Measurements from ENCODE around the gene GSC2.

GSC2 gene

DNA sequence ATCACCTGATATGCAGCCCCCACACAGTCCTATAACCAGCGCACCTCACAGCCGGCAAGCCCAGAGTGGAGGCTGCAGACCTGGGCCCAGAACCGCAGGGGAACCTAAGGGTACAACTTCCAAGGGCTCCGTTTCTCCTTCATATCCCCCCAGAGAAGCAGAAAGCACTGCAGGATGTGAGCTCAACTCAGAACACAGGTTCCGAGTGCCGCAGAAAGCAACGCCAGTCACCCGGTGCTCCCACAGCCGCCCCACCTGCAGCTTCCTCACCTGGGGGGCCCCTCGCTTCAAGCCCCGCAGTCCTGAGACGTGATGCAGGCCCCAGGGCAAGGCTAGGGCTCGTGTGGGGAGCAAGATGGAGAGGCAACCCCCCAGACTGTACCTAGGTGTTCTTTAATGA lies 16.5 kb downstream of the GSC2 start:
- no peak for DNase-seq (ENCODE audit: low read depth)

DNA sequence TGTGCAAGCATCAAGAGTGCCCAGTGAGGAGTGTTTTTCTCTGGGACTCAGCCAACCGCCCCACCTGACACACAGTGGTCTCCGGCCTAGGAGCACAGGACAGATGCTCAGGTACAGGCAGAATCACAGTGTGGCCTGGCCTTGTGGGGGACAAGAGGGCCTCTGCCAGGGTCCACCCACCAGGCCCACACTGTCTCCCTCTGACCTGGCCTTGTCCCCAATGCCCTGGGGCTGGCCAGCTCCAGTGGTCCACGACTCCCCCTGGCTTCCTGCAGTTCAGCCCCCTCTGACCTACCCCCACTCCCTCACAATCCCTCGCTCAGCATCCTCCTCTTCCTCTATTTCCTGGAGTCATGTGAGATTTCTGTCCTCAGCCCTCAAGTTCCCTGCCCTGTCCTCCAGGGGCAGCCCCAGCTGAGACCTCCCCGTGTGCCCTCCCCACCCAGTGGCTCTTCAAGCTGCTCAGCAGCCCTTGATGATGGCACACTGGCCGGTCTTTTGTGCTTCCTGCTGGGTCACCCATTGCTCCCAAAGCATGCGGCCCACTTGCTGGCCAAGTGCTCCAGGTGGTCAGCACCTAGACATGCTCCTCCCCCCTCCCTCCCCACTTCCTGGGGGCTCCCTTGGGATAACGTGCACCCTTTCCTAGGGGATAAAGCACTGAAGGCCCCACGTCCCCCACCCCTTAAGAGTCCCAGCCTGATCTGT lies 17.2 kb downstream of the GSC2 start:
- DNase-seq (ENCODE audit: low read depth), result no peak

DNA sequence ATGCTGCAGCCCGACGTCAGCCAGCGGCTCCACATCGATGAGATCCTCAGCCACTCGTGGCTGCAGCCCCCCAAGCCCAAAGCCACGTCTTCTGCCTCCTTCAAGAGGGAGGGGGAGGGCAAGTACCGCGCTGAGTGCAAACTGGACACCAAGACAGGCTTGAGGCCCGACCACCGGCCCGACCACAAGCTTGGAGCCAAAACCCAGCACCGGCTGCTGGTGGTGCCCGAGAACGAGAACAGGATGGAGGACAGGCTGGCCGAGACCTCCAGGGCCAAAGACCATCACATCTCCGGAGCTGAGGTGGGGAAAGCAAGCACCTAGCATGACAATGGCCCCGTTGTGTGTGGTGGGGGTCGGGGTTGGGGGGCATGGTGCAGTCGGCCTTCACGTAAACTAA lies 17.9 kb downstream of the GSC2 start:
- no peak for DNase-seq (ENCODE audit: low read depth)

DNA sequence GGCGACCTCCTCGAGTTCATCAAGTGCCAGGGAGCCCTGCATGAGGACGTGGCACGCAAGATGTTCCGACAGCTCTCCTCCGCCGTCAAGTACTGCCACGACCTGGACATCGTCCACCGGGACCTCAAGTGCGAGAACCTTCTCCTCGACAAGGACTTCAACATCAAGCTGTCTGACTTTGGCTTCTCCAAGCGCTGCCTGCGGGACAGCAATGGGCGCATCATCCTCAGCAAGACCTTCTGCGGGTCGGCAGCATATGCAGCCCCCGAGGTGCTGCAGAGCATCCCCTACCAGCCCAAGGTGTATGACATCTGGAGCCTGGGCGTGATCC lies 18.4 kb downstream of the GSC2 start:
- no peak for DNase-seq (ENCODE audit: low read depth)

DNA sequence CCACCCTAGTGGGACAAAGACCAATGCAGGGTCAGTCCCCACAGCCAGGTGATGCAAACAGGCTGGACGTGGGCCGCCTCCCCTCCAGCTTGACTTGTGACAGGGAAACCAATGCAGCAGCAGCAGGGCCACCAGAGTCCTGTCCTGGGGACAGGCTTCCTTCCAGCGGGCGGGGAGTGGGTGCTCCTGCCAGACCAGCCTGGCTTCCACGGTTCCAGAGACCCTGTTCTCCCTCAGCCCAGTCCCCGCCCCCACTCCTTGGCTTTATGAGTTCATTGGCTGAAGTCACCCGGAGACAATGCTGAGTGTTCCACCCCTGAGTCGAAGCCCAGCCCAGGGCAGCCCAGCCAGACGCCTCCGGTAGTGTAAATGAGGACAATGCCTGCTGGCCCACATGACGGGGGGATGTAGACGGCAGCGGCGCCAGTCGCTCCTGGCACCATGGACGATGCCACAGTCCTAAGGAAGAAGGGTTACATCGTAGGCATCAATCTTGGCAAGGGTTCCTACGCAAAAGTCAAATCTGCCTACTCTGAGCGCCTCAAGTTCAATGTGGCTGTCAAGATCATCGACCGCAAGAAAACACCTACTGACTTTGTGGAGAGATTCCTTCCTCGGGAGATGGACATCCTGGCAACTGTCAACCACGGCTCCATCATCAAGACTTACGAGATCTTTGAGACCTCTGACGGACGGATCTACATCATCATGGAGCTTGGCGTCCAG lies 19.0 kb downstream of the GSC2 start, which contains the start of gene TSSK2:
Gene TSSK2 (plus strand): TSS at position 350 of the 726 bp plus-strand sequence. CDS start 92 bp downstream, at position 442.
- DNase-seq (ENCODE audit: low read depth), result no peak

DNA sequence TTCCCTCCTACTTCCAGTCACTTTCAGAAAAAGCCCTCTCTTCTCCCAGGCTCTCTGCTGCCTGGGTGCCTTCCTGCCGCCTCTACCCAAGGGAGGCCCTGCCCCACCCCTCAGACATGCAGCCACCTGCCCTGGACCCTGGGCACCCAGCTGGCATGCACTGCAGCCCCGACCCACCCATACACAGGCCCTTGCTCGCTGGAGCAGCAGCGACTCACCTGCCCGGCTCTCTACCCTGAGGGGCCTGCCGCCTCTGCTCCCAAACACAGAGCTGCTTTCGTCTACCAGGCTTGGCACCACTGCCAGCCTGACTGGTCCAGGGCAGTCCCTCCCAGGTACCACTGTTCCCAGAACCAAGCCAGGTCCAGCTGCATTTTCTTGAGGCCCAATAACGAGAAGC lies 20.2 kb downstream of the GSC2 start:
- no peak for DNase-seq (ENCODE audit: low read depth)

DNA sequence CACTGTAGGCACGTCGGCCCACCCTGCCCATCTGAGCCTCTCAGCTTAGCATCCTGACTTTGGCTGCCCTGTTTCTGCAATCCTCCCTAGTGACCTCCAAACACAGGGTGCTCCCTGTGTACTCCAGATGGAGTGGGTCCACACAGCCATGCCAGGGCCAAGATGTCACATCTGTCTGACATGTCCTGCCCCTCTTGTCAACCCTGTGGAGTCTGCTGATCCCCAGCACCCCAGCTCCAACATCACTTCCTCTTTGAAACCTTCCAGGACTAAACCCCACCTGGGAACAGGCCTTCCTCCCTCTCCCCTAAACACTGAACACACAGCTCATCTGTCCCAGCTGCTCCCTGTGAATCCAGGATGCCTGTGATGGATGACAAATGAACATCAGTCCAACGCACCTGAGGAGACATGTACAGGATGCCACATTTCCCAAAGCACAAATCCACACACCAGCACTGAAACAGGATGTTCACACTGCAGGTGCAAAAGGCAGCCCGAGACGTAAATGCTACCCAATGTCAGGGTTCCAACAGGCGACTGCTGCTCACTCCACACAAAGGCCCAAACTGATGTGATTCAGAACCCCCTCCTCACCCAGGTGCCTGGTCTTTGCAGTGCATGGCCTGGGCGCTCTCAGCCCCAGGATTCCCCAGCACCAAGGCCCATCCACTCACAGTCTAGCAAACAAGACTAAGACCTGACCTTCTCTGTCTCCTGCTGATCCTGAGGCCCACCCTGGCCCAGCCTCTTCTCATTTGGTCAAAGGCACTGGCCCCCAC lies 21.0 kb downstream of the GSC2 start:
- DNase-seq (ENCODE audit: low read depth), result no peak

DNA sequence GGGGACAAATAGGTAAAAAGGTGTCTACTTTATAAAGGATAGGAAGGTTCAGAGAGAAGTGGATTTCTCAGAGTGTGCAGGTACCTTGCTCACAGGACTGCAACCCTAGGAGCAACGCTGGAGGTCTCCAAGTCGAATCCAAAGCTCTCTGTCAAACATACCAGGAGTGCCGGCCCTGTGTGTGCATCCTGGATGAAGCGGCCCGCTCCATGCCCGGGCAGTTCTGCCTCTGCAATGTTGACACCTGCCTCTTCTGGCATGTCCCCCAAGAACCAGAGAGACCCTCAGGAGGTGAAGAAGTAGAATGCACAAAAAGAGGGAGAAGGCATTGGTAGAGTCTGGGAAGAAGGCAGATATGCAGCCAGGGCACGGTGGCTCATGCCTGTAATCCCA lies 22.1 kb downstream of the GSC2 start:
- no peak for DNase-seq (ENCODE audit: low read depth)

DNA sequence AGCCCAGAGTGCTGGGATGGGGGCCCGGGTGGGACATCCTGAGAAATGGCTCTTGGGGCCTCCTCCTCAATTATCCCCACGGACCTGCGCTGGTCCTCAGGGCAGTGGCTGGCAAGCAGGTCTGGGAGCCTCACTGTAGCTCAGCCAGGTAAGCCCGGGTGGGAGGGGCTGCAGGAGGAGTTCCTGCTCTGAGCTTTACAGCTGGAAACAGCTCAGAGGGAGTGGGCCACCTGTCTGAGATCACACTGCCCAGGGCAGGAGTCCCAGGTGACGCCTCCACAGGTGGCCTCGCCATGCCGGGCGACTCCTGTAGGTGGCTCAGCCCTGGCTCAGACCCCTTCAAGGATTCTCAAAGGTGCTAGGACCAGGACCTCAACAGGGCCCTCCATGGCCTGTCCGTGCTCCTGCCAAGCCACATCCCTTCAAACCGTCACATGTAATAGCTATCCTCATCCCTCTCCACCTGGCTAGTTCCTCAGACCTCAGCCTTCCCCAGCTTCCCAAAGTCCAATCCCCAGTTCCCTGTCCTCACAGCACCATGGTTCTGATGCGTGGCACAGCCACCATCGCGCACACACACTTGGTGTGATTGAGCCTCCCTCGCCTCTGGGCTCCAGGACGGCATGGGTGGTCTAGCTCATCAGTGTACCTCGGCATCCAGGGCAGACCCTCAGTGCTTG lies 22.6 kb downstream of the GSC2 start:
- no peak for DNase-seq (ENCODE audit: low read depth)

DNA sequence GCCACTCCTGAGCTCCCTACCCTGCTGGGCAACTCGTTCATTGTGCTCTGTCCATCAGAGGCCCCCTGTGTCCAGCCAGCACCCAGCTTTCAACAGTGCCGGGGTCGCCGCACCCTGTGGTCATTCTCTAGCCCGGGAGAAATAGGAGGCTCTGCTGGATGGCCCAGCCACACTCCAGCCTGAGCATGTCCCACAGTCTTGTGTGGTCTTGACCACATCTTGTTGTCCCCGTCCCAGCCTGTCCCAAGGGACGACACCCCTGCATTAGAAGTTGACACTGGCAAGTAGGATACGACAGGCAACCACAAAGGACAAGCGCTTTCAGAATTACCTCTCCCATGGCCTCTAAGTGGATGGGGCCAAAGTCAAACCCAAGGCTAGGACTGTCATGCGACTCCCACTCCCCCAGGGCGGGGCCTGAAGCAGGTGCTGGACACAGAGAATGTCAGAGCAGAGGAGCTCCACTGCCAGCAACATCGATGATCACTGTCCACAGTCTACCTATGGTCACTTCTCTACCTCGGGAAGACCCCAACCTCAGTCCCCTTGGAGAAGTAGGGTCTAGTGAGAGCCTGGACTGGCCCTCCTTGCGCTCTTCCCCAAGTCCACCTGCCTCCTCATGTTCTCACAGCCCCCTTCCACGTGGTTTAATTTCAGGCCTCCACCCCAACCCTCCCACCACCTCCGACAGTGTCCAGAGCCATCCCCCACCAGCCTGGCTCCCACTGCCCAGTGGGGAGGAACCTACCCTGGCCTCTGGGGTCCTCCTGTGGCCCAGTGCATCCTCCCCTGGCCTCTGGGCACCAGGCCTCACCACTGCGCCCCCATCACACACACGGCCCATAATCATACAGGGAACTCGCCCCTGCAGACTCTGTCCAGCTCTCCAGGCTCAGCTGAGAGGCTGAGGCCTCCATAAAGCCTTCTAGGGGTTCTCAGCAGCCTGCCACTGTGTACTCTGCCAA lies 23.5 kb downstream of the GSC2 start:
- DNase-seq (ENCODE audit: low read depth), result no peak

DNA sequence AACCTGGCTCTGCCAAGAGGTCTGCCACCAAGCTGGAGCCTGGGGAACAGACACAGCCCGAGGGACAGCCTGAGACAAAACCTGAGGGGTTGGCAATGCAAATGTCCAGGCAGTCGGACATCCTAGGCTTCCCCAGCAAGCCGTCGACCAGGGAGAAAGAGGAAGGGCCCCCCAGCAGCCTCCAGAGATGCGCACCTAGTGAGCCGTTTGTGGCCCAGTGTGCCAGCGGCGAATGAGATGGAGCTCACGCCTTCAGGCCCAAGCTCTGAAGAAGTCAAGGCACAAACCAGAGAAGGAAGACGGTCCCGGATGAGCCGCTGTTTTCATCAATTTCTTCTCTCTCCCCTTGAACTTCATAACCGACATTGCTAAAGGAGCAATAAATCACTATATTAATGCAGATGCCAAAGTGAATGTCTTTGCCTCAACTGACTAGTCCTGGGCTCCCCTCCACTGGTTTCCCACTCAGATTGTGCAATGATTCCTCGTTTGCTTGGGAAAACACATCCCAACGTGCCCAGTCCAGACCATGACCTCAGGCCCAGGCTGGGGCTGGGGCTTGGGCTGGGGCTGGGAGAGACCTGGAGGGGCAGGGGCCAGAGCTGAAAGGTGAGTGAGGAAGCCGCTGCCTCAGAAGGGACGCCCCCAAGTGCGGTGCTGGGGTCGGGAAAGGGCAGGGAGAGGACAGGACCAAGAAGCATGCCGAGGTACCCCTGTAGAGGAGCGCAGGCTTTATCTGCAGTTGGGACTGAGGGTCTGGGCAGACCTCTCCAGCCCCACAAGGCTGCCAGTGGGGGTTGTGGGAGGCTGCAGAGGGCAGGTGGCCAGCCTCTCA lies 24.4 kb downstream of the GSC2 start:
- no peak for DNase-seq (ENCODE audit: low read depth)

DNA sequence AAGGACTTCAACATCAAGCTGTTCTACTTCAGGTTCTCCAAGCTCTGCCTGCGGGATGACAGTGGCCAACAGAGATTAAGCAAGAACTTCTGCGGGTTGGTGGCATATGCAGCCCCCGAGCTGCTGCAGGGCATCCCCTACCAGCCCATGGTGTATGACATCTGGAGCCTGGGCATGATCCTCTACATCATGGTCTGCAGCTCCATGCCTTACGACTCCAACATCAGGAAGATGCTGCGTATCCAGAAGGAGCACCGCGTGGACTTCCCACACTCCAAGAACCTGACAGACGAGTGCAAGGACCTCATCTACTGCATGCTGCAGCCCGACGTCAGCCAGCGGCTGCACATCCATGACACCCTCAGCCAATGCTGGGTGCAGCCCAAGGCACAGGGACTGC lies 25.1 kb downstream of the GSC2 start:
- no peak for DNase-seq (ENCODE audit: low read depth)

DNA sequence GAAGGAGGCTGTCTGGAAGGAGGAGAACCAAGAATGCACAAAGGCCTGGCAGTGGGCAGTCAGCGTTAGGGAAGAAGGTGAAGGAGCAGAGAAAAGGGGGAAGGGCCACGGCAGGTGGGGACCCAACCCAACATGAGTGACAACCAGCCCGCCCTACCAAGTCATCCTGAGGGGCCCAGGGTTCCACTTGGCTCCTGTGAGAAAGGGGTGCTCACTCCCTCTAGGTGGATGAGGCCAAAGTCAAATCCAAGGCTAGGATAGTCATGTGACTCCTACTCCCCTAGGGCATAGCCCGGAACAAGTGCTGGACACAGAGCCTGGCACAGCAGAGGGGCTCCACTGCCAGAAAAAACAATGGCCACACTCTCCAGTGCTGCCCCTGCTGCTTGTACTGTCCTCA lies 25.7 kb downstream of the GSC2 start:
- no peak for DNase-seq (ENCODE audit: low read depth)

DNA sequence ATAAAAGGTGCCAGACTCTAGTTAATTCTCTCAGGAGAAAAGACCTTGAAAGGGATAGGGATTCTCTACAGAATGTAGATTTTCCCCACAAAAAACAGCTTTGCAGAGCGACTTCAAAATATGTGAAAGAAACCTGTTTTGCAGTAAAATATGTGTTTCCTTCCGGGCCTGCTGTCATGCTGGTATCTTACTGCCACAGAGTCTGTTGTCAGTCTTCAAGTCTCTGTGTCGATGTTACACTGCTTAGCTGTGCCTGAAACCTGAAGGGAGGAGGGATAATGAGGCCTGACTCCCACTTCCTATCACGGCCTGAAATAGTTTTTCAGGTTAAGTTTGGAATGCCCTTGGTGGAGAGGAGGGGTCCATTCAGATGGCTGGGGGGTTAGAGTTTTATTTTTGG lies 26.2 kb downstream of the GSC2 start:
- no peak for DNase-seq (ENCODE audit: low read depth)

DNA sequence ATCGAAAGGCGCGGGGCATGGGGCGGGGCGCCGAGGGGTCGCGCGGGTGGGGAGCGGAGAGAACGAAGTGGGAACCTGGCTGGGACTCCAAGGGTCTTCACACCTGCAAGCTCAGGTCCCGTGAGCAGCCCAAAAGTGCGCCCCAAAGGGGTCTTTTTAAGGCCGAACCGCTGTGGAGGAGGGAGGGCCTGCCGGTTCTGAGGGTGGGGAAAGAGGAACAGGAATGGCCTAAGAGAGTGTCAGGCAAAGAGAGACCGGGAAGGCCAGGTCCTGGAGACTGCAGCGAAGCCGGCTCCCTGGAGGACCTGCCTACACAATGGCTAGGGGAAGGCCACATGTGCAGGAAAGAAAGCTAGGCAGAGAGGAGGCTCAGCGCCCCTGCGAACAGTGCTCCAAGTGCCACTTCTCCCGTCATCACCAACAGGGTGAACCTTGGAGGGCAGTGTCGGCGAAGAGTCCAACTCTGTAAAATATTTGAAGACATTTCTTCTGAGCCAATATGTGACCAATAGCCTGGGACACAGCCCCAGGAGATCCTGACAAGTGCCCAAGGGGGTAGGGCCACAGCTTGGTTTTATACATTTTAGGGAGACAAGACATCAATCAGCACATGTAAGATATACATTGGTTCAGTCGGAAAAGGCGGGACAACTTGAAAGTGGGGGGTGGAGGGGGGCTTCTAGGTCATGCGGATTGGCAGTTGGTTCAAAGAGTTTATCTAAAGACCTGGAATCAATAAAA lies 27.2 kb downstream of the GSC2 start:
- DNase-seq (ENCODE audit: low read depth), result no peak

DNA sequence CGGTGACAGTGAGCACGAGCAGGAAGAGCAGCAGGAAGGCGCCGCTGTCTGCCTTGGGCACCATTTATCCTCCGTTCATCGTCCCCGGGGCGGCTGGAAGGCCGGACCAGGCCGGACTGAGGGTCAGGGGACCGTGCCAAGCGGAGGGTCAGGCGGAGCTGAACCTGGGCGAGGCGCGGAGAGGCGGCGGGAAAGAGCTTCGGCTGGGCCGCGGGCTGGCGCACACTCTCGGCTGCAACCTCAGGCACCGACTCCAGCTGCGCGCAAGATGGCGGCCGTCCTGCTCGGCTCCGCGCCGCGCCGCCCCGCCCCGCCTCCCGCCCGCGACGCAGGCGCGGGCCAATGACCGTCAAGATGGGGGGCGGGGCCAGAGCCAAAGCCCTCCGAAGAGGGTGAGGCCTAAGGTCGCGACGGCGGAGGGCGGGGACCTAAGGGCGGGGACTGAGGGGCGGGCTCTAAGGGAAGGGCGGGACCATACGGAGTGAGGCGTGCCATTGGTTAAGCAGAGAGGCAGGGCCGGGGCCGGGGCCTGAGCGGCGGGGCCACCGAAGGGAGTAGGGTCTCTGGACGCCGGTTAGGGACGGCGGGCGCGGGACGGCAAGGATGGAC lies 27.8 kb downstream of the GSC2 start, which contains the start of gene DGCR2:
Gene DGCR2 (minus strand): TSS at position 270 of the 609 bp plus-strand sequence. CDS start 206 bp downstream, at position 64.
- DNase-seq (ENCODE audit: low read depth), result peak; percentile 94

DNA sequence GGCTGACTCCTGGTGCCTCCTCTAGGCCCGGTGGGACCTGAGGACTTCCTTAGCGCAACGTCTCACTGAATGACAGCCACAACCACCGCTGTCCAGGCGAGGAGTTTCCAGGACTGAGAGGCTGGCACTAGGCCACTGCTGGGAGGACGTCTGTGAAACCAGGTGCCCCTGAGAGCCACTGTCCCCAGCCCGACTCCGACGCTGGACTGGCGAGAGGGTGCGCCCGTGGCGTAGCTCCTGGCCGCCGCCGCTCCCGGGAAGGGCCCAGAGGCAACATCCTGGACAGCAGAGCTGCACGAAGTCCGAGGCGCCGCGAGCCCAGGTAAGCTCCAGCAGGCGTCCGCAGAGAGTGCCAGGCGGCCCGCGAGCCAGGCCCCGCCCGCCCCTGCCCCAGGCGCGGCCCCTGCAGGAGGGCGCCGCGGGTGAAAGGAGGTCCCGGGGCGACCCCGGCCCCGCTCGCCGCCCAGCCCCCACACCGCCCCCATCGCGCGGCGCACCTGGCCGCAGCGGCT lies 28.4 kb downstream of the GSC2 start:
- DNase-seq (ENCODE audit: low read depth), result no peak

DNA sequence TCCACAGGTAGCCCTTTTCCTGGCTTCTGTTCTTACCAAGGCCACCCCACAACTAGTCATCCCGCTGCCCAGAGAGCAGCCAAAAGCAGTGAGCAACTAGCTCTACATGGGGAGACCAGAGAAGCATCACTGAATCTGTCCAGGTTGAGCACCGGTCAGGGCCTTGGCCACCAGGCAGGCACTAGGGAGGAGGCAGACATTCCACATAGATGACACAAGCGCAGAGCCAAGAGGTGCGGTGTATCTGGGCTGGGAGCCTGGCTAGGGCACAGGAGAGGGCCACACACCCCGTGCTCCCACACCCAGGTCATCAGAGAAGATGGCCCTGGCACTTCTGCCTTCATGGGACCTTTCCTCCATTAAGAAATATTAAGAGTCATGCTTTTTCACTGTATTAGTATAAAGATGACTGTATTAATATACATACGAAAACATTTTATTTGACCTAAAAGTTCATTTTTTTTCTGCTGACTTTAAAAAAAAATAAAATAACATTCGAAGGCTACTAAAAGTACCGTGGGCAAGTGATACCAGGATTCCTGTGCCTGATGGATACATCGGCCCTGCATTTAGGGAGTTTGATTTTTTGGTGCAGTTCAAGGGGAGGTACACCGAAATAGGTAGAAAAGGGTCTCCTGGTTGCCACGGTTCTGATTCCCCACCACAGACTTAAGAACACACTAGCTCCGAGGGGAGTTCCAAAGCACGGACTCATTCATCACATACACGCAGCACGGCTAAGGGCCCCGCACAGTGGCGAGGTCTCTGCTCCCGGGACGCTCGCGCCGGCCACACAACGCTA lies 29.1 kb downstream of the GSC2 start:
- no peak for DNase-seq (ENCODE audit: low read depth)

All from stimulated activated CD8-positive, alpha-beta memory T cell treated with anti-CD3 and anti-CD28 coated beads, Interleukin-15, amount 100 ng/mL, for 1 hour (primary cell).